ENCODE data around the gene ZBTB8A. TPM values are rescaled to one million over a fixed set of nuclear protein-coding genes. Genes with fewer than 3 reads are reported as not detected.

ZBTB8A gene
- total RNA-seq, 2 experiments from 2014 or later = 0.29 to 0.54 TPM

DNA sequence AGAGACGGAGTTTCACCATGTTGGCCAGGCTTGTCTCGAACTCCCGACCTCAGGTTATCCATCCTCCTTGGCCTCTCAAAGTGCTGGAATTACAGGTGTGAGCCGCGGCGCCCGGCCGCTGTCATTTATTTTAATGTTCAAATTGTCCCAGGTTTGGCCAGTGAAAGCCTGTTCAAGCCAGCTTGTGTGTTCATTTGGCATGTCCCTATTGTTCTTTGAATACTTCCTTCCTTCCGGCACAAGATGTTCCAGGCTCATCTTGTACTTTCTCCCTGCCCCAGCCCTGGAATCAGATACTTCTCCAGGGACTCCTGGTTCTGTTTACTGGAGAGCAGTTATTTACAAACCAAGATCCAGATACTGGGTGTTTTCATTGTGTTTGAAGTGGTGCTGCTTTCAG, 37.4 kb upstream of the ZBTB8A start:
- H3K9me3 ChIP-seq (ENCODE audit: low read length) = no peaks in the 10 kb centered on the region
- no peaks in the 10 kb centered on the region for H4K20me1 ChIP-seq (ENCODE audit: insufficient read depth, low read length)
- ChIA-PET POLR2A (interaction anchor here (0.6 kb wide), 1 partner anchor 104 kb away, joined by 4 read pairs; no protein-coding TSS in a partner anchor), CTCF (ENCODE audit: unreplicated experiment) (no interaction called here)
- no peak for DNase-seq (ENCODE audit: low spot score)
- no peak overlapping the region for H3K4me3 ChIP-seq (ENCODE audit: low read depth, low read length, poor library complexity, severe bottlenecking)
- no peak overlapping the region for H2AFZ ChIP-seq (ENCODE audit: low read length)
- no TSS peak for BruUV-seq (replicated peaks)
- no peak overlapping the region for H3K4me2 ChIP-seq (ENCODE audit: low read length)
- intact Hi-C loops (cut with micrococcal nuclease; ENCODE audit: unreplicated experiment) = no loop called here
- no peaks in the 10 kb centered on the region for H3K9me2 ChIP-seq (ENCODE audit: insufficient read depth, low read length)
- H3K79me2 ChIP-seq (ENCODE audit: insufficient read depth, low read depth, low read length) = no peaks in the 10 kb centered on the region
- TF ChIP-seq, protein P1, sequence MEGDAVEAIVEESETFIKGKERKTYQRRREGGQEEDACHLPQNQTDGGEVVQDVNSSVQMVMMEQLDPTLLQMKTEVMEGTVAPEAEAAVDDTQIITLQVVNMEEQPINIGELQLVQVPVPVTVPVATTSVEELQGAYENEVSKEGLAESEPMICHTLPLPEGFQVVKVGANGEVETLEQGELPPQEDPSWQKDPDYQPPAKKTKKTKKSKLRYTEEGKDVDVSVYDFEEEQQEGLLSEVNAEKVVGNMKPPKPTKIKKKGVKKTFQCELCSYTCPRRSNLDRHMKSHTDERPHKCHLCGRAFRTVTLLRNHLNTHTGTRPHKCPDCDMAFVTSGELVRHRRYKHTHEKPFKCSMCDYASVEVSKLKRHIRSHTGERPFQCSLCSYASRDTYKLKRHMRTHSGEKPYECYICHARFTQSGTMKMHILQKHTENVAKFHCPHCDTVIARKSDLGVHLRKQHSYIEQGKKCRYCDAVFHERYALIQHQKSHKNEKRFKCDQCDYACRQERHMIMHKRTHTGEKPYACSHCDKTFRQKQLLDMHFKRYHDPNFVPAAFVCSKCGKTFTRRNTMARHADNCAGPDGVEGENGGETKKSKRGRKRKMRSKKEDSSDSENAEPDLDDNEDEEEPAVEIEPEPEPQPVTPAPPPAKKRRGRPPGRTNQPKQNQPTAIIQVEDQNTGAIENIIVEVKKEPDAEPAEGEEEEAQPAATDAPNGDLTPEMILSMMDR (conservative IDR thresholded peaks at IDR 0.05; ENCODE audit: low read length) = no peak
- no peak for TF ChIP-seq EZH2phosphoT487 (IDR thresholded peaks at IDR 0.05; ENCODE audit: borderline replicate concordance, low read depth, low read length)
- no peak overlapping the region for H3K27ac ChIP-seq (ENCODE audit: low read depth, low read length, poor library complexity, severe bottlenecking)
- H3K36me3 ChIP-seq (ENCODE audit: insufficient read depth, low read length) = no peaks in the 10 kb centered on the region
- no peaks in the 10 kb centered on the region for H3K4me1 ChIP-seq (ENCODE audit: insufficient read depth, low read length, poor library complexity, severe bottlenecking)

DNA sequence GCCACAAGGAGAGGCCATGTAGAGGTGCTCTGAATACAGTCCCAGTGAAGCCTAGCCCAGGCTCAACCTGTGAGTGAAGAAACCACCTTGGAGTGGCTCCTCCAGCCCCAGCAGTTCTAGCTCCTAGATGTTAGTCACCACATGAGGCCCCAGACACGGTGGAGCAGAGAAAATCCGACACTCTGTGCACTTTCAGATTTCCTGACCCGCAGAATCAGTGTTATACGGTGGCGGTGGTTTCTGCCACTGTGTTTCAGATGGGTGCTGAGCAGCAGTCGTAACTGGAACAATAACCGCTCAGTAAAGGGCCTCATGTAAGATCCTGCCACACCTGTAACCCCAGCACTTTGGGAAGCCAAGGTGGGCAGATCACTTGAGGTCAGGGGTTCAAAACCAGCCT, 36.1 kb upstream of the ZBTB8A start:
- ChIA-PET CTCF (ENCODE audit: unreplicated experiment) (no interaction called here), POLR2A (interaction anchor here (0.6 kb wide), 1 partner anchor 18 kb away, joined by 4 read pairs; no protein-coding TSS in a partner anchor)
- Histone ChIP-seq H3K4me3 (ENCODE audit: low read depth, low read length, poor library complexity, severe bottlenecking) (no peak overlapping the region), H3K9me2 (ENCODE audit: insufficient read depth, low read length) (no peaks in the 10 kb centered on the region), H3K79me2 (ENCODE audit: insufficient read depth, low read depth, low read length) (no peaks in the 10 kb centered on the region), H2AFZ (ENCODE audit: low read length) (no peak overlapping the region), H3K9me3 (ENCODE audit: low read length) (no peaks in the 10 kb centered on the region), H3K4me2 (ENCODE audit: low read length) (no peak overlapping the region), H3K36me3 (ENCODE audit: insufficient read depth, low read length) (no peaks in the 10 kb centered on the region), H4K20me1 (ENCODE audit: insufficient read depth, low read length) (no peaks in the 10 kb centered on the region), H3K4me1 (ENCODE audit: insufficient read depth, low read length, poor library complexity, severe bottlenecking) (no peaks in the 10 kb centered on the region), H3K27ac (ENCODE audit: low read depth, low read length, poor library complexity, severe bottlenecking) (no peak overlapping the region)
- no TSS peak for BruUV-seq (replicated peaks)
- intact Hi-C loops (cut with micrococcal nuclease; ENCODE audit: unreplicated experiment) = no loop called here
- no peak for TF ChIP-seq EZH2phosphoT487 (IDR thresholded peaks at IDR 0.05; ENCODE audit: borderline replicate concordance, low read depth, low read length)
- DNase-seq (ENCODE audit: low spot score) = no peak

DNA sequence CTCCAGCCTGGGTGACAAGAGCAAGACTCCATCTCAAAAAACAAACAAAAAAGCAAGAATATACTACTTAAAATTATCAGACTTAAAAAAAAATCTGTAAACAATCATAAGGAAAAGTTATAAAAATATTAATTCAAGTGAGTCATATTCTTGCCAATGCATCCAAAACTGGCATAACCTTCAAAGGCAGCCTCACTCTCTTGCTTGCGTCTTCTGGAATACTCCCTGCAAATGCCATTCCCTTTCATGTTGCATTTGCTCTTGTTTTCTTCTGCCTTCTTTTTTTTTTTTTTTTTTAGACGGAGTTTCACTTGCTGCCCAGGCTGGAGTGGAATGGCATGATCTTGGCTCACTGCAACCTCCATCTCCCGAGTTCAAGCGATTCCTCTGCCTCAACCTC, 32.2 kb upstream of the ZBTB8A start:
- ChIA-PET POLR2A (interaction anchor here (0.6 to 1.2 kb wide), 2 partner anchors 34 to 422 kb away, joined by 3 read pairs; no protein-coding TSS in a partner anchor), CTCF (ENCODE audit: unreplicated experiment) (no interaction called here)
- no TSS peak for BruUV-seq (replicated peaks)

More for the DNA sequence above, 32.2 kb upstream of the ZBTB8A start:
- no peak overlapping the region for H3K4me3 ChIP-seq (ENCODE audit: low read depth, low read length, poor library complexity, severe bottlenecking)
- H2AFZ ChIP-seq (ENCODE audit: low read length) = no peak overlapping the region
- H3K4me1 ChIP-seq (ENCODE audit: insufficient read depth, low read length, poor library complexity, severe bottlenecking) = no peaks in the 10 kb centered on the region
- no peaks in the 10 kb centered on the region for H3K36me3 ChIP-seq (ENCODE audit: insufficient read depth, low read length)
- no peaks in the 10 kb centered on the region for H3K79me2 ChIP-seq (ENCODE audit: insufficient read depth, low read depth, low read length)
- H3K9me2 ChIP-seq (ENCODE audit: insufficient read depth, low read length) = no peaks in the 10 kb centered on the region
- no peaks in the 10 kb centered on the region for H4K20me1 ChIP-seq (ENCODE audit: insufficient read depth, low read length)
- no peaks in the 10 kb centered on the region for H3K9me3 ChIP-seq (ENCODE audit: low read length)
- no peak overlapping the region for H3K27ac ChIP-seq (ENCODE audit: low read depth, low read length, poor library complexity, severe bottlenecking)
- H3K4me2 ChIP-seq (ENCODE audit: low read length) = no peak overlapping the region
- no peak for DNase-seq (ENCODE audit: low spot score)
- TF ChIP-seq, protein P1 (conservative IDR thresholded peaks at IDR 0.05; ENCODE audit: low read length) = no peak
- TF ChIP-seq EZH2phosphoT487 (IDR thresholded peaks at IDR 0.05; ENCODE audit: borderline replicate concordance, low read depth, low read length) = no peak
- intact Hi-C loops (cut with micrococcal nuclease; ENCODE audit: unreplicated experiment) = no loop called here
